Panc1 (cell line): ENCODE results near the gene FARS2. TPM values are rescaled to one million over a fixed set of nuclear protein-coding genes. Genes with fewer than 3 reads are reported as not detected.

Experiments used
- ATAC-seq: fragments of 200-7000 bp; cut with Tn5 transposase; 2 replicates; pipeline ENCODE4 v1.9.1; 2020; ENCODE audit warnings: mild to moderate bottlenecking, moderate library complexity
- BruUV-seq: library from RNA; stranded (reverse); fragments of 400-500 nt; replicated peaks from 2 replicates; lab custom pipeline; 2021; lab: Mats Ljungman, UMichigan
- CTCF ChIA-PET: fragments of 300-600 bp; sonication (Branson Sonifier 250); formaldehyde crosslinking; loops from one replicate; lab custom pipeline; 2022; ENCODE audit warnings: antibody characterized with exemption; lab: Charles Lee
- POLR2A ChIA-PET: fragments of 300-600 bp; sonication (Branson Sonifier 250); formaldehyde crosslinking; loops from one replicate; lab custom pipeline; 2022; ENCODE audit warnings: antibody characterized with exemption; lab: Charles Lee
- DNase-seq: peaks from one replicate; pipeline ENCODE4 v3.0.0-alpha.2; 2010; ENCODE audit warnings: low read depth, low spot score
- H3K27ac ChIP-seq: 2 replicates; pipeline ENCODE4 v1.5.1; 2011; ENCODE audit warnings: mild to moderate bottlenecking, low read length, inconsistent platforms
- H3K27me3 ChIP-seq: fragments of 200-500 bp; sonication (Bioruptor generic); 2 replicates; pipeline ENCODE4 v1.6.0; 2014; ENCODE audit warnings: low read length, inconsistent platforms; ENCODE audit not compliant: control insufficient read depth, insufficient read depth
- H3K36me3 ChIP-seq: fragments of 200-500 bp; sonication (Bioruptor generic); 2 replicates; pipeline ENCODE4 v1.5.1; 2014; ENCODE audit warnings: inconsistent platforms, mild to moderate bottlenecking, low read length, moderate library complexity; ENCODE audit not compliant: control insufficient read depth, insufficient read depth
- H3K4me1 ChIP-seq: 2 replicates; pipeline ENCODE4 v1.5.1; 2011; ENCODE audit warnings: inconsistent platforms, mild to moderate bottlenecking, low read length, moderate library complexity; ENCODE audit not compliant: control insufficient read depth, insufficient read depth
- H3K4me3 ChIP-seq, 2 experiments: 2 replicates each; pipeline ENCODE4 v1.5.1; 2011 to 2012; ENCODE audit warnings: low read depth in 2 of 2, low read length in 2 of 2, mild to moderate bottlenecking in 2 of 2, inconsistent platforms in 1 of 2, moderate library complexity in 1 of 2
- H3K9me3 ChIP-seq: fragments of 200-500 bp; sonication (Bioruptor generic); 2 replicates; pipeline ENCODE4 v1.5.1; 2014; ENCODE audit warnings: low read depth, mild to moderate bottlenecking, inconsistent platforms, low read length, moderate library complexity; ENCODE audit not compliant: control insufficient read depth, insufficient read depth
- POLR2AphosphoS5 ChIP-seq: IDR thresholded peaks from 2 replicates; pipeline ENCODE4 v1.6.1; 2012; ENCODE audit warnings: mild to moderate bottlenecking, low read depth, low read length, moderate library complexity
- SIN3A ChIP-seq: IDR thresholded peaks from 2 replicates; pipeline ENCODE4 v1.6.1; 2012; ENCODE audit warnings: low read depth, mild to moderate bottlenecking, low read length, moderate library complexity, borderline replicate concordance; ENCODE audit not compliant: insufficient read depth
- TCF7L2 ChIP-seq: IDR thresholded peaks from 2 replicates; pipeline ENCODE4 v1.6.1; 2011; ENCODE audit warnings: mild to moderate bottlenecking, low read depth, low read length, inconsistent platforms
- in situ Hi-C: cut with HindIII; loops from 2 replicates; pipeline ENCODE4 v1.10.0; 2016; ENCODE audit warnings: low sequenced_read_pairs, low pct_unique_long_range_greater_than_20kb
- intact Hi-C: fragments of 100-400 bp; cut with micrococcal nuclease; formaldehyde crosslinking; loops from one replicate; pipeline ENCODE4 v1.10.0; 2022; ENCODE audit not compliant: unreplicated experiment
- total RNA-seq: library from RNA; stranded (reverse); gene quantifications from one replicate; pipeline ENCODE4 v1.2.1, GENCODE V29; 2021; ENCODE audit not compliant: unreplicated experiment
- TF ChIP-seq, protein P1 (sequence below), 2 experiments: IDR thresholded peaks; 2 replicates each; pipeline ENCODE4 v1.6.1; 2011 to 2012; ENCODE audit warnings: low read depth in 2 of 2, control low read depth in 1 of 2, low read length in 1 of 2, mild to moderate bottlenecking in 1 of 2, moderate library complexity in 1 of 2; ENCODE audit not compliant: insufficient read depth in 1 of 2
- TF ChIP-seq, protein P2 (sequence below): fragments of 450-650 bp; IDR thresholded peaks from 2 replicates; pipeline ENCODE4 v1.5.1; 2017; ENCODE audit warnings: mild to moderate bottlenecking

Gene FARS2
- total RNA-seq, 1 experiment from 2014 or later: 12.8 TPM

DNA sequence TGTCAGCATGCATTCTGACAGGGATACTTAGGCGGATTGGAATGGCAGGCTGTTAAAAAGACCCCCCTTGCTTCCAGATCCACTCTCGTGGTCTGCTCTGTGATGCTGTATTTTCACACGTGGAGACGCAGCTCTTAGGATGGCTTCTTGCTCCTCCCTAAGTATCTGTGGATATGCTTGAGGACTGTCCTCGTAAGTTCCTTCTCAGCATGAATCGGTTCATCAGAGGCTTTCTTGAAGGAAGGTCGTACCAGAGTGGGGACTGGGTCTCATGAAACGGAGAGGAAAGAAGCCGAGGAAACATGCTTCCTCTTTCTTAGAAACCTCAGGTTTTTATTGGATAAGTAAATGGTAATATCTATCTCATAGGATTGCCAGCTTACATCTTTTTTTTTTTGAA lies 220.4 kb downstream of the FARS2 start:
- Histone ChIP-seq H3K27me3 (no peaks in the 10 kb centered on the region), H3K36me3 (no peaks in the 10 kb centered on the region), H3K9me3 (no peaks in the 10 kb centered on the region), H3K27ac (no peak overlapping the region), H3K4me3 (no peak overlapping the region), H3K4me1 (no peaks in the 10 kb centered on the region)
- no peak for TF ChIP-seq SIN3A
- TF ChIP-seq POLR2AphosphoS5: no peak
- TF ChIP-seq, protein P1, sequence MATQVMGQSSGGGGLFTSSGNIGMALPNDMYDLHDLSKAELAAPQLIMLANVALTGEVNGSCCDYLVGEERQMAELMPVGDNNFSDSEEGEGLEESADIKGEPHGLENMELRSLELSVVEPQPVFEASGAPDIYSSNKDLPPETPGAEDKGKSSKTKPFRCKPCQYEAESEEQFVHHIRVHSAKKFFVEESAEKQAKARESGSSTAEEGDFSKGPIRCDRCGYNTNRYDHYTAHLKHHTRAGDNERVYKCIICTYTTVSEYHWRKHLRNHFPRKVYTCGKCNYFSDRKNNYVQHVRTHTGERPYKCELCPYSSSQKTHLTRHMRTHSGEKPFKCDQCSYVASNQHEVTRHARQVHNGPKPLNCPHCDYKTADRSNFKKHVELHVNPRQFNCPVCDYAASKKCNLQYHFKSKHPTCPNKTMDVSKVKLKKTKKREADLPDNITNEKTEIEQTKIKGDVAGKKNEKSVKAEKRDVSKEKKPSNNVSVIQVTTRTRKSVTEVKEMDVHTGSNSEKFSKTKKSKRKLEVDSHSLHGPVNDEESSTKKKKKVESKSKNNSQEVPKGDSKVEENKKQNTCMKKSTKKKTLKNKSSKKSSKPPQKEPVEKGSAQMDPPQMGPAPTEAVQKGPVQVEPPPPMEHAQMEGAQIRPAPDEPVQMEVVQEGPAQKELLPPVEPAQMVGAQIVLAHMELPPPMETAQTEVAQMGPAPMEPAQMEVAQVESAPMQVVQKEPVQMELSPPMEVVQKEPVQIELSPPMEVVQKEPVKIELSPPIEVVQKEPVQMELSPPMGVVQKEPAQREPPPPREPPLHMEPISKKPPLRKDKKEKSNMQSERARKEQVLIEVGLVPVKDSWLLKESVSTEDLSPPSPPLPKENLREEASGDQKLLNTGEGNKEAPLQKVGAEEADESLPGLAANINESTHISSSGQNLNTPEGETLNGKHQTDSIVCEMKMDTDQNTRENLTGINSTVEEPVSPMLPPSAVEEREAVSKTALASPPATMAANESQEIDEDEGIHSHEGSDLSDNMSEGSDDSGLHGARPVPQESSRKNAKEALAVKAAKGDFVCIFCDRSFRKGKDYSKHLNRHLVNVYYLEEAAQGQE (IDR thresholded peaks at IDR 0.05; ENCODE audit: insufficient read depth in 1 of 2, low read depth in 2 of 2, low read length in 1 of 2): no peak
- TF ChIP-seq, protein P2, sequence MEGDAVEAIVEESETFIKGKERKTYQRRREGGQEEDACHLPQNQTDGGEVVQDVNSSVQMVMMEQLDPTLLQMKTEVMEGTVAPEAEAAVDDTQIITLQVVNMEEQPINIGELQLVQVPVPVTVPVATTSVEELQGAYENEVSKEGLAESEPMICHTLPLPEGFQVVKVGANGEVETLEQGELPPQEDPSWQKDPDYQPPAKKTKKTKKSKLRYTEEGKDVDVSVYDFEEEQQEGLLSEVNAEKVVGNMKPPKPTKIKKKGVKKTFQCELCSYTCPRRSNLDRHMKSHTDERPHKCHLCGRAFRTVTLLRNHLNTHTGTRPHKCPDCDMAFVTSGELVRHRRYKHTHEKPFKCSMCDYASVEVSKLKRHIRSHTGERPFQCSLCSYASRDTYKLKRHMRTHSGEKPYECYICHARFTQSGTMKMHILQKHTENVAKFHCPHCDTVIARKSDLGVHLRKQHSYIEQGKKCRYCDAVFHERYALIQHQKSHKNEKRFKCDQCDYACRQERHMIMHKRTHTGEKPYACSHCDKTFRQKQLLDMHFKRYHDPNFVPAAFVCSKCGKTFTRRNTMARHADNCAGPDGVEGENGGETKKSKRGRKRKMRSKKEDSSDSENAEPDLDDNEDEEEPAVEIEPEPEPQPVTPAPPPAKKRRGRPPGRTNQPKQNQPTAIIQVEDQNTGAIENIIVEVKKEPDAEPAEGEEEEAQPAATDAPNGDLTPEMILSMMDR: no peak
- no peak for TF ChIP-seq TCF7L2
- intact Hi-C loops (no loop called here), in situ Hi-C loops (no loop called here)
- DNase-seq: no peak
- ChIA-PET POLR2A (no interaction called here), CTCF (no interaction called here)
- ATAC-seq: no peak
- no TSS peak for BruUV-seq

DNA sequence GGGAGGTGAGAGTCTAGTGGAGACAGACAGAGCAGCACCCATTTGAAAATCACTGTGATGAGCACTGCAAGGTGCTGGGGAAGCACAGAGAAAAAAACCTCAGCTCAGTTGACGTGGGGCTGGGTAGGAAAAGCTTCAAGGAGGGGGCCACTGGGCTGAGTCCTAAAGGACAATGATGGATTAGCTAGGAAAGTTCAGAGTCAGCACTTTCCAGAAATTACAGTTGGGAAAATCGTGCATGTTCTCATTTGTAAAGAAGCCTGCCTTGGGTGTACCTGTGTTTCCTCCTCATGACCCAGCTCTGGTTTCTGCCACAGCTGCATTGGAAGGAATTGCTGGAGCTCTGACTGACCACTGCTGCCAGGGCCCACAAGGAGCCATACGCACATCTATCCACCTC lies 221.3 kb downstream of the FARS2 start:
- H3K4me3 ChIP-seq: no peak overlapping the region
- no peaks in the 10 kb centered on the region for H3K4me1 ChIP-seq
- DNase-seq: no peak
- ChIA-PET POLR2A (no interaction called here), CTCF (no interaction called here)
- H3K36me3 ChIP-seq: no peaks in the 10 kb centered on the region
- ATAC-seq: no peak
- no peaks in the 10 kb centered on the region for H3K27me3 ChIP-seq
- intact Hi-C loops (no loop called here), in situ Hi-C loops (no loop called here)
- BruUV-seq: no TSS peak
- no peak for TF ChIP-seq SIN3A
- TF ChIP-seq, protein P1 (IDR thresholded peaks at IDR 0.05; ENCODE audit: insufficient read depth in 1 of 2, low read depth in 2 of 2, low read length in 1 of 2): no peak
- TF ChIP-seq, protein P2: no peak
- TF ChIP-seq TCF7L2: no peak
- TF ChIP-seq POLR2AphosphoS5: no peak
- H3K27ac ChIP-seq: no peak overlapping the region
- no peaks in the 10 kb centered on the region for H3K9me3 ChIP-seq
